ENCODE measurements around the gene DYSF. TPM values are rescaled to one million over a fixed set of nuclear protein-coding genes. Genes with fewer than 3 reads are reported as not detected.
A peak's percentile ranks its signal among the peaks of the same experiment; 100 is the strongest.
"Not testable (repeated sequence)": the region's sequence is repeated elsewhere in the genome, so short reads cannot be mapped to it uniquely, and the experiment has no call there.

Gene DYSF
- total RNA-seq, 4 donors from 2014 or later = 2.4 to 10.6 (median 4.3) TPM

DNA sequence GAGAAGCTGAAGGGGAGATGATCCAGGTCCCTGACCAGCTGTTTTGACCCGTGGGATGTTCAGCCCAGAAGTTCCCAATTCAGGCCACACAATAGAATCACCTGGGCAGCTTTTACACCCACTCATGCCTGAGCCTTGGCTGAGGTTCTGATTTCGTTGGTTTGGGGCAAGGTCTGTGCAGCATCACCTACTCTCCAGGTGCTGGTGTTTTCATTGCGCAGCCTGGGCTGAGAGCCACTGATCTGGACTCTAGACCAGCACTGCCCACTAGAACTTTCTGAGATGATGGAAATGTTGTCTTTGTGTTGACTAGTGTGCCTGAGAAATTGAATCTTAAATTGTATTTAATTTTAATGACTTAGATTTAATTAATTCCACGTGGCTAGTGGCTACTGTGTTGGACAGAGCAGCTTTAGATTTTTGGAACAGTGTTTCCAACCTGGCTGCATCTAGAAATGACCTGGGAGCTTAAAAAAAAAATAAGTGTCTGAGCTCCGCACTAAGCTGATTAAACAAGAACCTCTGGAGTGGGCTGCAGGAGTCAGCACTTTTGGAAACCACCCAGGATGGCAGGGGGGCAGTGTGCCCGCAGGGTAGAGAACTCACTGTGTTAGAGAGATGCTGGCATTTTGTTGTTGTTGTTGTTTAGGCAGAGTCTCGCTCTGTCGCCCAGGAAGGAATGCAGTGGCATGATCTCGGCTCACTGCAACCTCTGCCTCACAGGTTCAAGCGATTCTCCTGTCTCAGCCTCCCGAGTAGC is 33.7 kb downstream of the DYSF start:
- 67 to 69% methylated on average over 10 of the region's 11 CpGs for WGBS, 2 donors
- DNase-seq = no peak
- H3K27ac ChIP-seq = no peak overlapping the region

DNA sequence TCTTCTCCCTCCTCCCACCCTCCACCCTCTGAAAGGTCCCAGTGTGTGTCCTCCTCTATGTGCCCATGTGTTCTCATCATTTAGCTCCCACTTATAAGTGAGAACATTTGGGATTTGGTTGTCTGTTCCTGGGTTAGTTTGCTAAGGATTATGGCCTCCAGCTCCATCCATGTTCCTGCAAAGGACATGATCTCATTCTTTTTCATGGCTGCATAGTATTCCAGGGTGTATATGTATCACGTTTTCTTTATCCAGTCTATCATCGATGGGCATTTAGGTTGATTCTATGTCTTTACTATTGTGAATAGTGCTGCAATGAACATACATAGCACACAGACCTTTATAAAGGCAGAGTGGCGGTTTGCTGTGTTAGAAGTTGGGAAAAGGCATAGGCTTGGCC is 38.2 kb downstream of the DYSF start:
- H3K36me3 ChIP-seq; H3K9me3 ChIP-seq; intact Hi-C loops (cut with DNase I); H3K27me3 ChIP-seq; H3K4me1 ChIP-seq; DNase-seq; H3K4me3 ChIP-seq: not testable (repeated sequence)
- H3K27ac ChIP-seq = peak overlapping the region in 2 of 4 donors; percentile 52 to 57
- 72 to 78% methylated on average over 3 of the region's 3 CpGs for WGBS, 2 donors

More for the DNA sequence above, 33.7 kb downstream of the DYSF start:
- Histone ChIP-seq H3K4me1 (no peaks in the 10 kb centered on the region), H3K36me3 (no peaks in the 10 kb centered on the region), H3K9me3 (no peaks in the 10 kb centered on the region), H3K27me3 (no peaks in the 10 kb centered on the region), H3K4me3 (no peak overlapping the region)
- TF ChIP-seq, protein P1, sequence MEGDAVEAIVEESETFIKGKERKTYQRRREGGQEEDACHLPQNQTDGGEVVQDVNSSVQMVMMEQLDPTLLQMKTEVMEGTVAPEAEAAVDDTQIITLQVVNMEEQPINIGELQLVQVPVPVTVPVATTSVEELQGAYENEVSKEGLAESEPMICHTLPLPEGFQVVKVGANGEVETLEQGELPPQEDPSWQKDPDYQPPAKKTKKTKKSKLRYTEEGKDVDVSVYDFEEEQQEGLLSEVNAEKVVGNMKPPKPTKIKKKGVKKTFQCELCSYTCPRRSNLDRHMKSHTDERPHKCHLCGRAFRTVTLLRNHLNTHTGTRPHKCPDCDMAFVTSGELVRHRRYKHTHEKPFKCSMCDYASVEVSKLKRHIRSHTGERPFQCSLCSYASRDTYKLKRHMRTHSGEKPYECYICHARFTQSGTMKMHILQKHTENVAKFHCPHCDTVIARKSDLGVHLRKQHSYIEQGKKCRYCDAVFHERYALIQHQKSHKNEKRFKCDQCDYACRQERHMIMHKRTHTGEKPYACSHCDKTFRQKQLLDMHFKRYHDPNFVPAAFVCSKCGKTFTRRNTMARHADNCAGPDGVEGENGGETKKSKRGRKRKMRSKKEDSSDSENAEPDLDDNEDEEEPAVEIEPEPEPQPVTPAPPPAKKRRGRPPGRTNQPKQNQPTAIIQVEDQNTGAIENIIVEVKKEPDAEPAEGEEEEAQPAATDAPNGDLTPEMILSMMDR (IDR thresholded peaks at IDR 0.05) = no peak
- no peak for TF ChIP-seq POLR2A (IDR thresholded peaks at IDR 0.05)
- intact Hi-C loops (cut with DNase I) = no loop called here

DNA sequence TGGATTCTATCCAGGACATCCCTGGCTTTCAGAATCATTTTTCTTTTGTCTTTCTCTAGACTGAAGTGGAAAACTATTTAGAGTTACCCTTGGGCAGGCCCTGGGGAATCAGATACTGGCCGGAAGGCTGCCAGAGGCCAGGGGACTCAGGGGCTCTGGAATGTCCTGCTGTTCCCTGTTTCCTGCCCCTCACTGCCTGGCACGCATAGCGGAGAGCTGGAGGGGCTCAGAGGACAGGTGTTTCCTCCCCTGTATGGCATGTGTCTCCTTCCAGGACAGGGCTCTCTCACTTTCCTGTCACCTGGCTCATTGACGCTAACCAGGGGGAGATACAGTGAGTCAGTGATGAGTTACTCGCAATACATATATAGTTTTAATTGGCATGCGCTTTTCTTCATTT is 38.8 kb downstream of the DYSF start:
- H3K4me1 ChIP-seq = no peaks in the 10 kb centered on the region
- TF ChIP-seq POLR2A (IDR thresholded peaks at IDR 0.05) = no peak
- no peaks in the 10 kb centered on the region for H3K9me3 ChIP-seq
- no peaks in the 10 kb centered on the region for H3K36me3 ChIP-seq
- 79 to 80% methylated on average over 3 to 4 of the region's 6 CpGs for WGBS, 2 donors
- no peak for DNase-seq
- H3K27ac ChIP-seq = peak overlapping the region in 2 of 4 donors; percentile 52 to 57
- H3K4me3 ChIP-seq = no peak overlapping the region
- H3K27me3 ChIP-seq = no peaks in the 10 kb centered on the region
- intact Hi-C loops (cut with DNase I) = no loop called here

DNA sequence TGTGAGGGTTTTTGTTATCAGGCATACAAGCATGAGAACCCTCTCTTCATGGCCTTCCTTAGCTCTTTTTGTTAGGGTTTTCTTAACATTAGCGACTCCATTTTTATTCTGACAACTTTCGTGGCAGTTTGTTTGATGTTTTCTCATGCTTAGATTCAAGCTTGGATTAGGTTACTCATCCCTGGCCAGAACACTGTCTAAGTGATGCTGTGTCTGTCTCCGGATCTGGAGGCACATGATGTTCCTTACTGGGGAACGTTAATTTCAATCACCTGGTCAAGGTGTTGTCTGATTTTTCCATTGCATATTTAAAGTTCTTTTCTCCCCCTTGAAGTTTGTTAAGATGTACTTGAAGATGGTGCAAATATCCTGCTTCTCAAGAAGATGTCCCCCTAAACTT is 40.7 kb downstream of the DYSF start:
- Histone ChIP-seq H3K27ac (no peak overlapping the region), H3K27me3 (no peaks in the 10 kb centered on the region), H3K36me3 (no peaks in the 10 kb centered on the region), H3K4me1 (peaks cover 0 to 12% (median under 1%) of the 10 kb centered on the region in 3 donors), H3K9me3 (no peaks in the 10 kb centered on the region), H3K4me3 (no peak overlapping the region)
- intact Hi-C loops (cut with DNase I) = no loop called here
- TF ChIP-seq POLR2A (IDR thresholded peaks at IDR 0.05) = no peak
- TF ChIP-seq, protein P1 (IDR thresholded peaks at IDR 0.05) = no peak
- WGBS, 2 donors = 83 to 86% methylated on average over 4 of the region's 4 CpGs
- DNase-seq = no peak

DNA sequence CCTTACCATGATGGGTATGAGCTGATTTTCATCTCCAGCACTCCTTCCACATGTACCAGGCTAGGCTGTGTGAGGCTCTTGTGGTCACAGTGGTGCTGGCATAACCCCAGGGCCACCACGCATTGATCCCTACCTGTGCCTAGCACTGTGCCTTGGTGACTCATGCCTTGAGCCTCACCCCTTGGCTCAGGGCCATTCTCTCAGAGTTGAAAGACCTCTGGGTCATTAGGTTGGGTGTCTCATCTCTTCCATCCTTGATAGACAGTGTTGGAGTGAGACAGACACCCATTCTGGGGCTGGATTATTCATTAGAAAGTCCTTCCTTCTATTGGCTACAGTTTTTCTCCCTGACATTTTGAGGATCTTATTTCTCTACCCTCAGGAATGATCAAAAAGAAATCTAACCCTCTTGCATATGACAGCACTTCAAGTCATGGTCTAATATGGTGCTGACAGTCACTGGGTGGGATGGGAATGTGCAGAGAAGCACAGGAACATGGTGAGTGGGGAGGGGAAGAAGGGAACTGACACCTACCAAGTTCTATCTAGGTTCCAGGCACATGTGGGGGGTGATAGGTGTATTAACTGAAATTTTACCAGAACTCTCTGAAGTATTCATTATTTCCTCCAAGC is 41.3 kb downstream of the DYSF start:
- no peak for TF ChIP-seq POLR2A (IDR thresholded peaks at IDR 0.05)
- TF ChIP-seq, protein P1 (IDR thresholded peaks at IDR 0.05) = no peak
- H3K36me3 ChIP-seq = no peaks in the 10 kb centered on the region
- H3K27me3 ChIP-seq = no peaks in the 10 kb centered on the region
- no peak for DNase-seq
- WGBS, 2 donors = 36 to 55% methylated on average over 1 of the region's 1 CpG
- intact Hi-C loops (cut with DNase I) = no loop called here
- H3K9me3 ChIP-seq = no peaks in the 10 kb centered on the region
- H3K4me3 ChIP-seq = no peak overlapping the region
- H3K27ac ChIP-seq = no peak overlapping the region
- peaks cover 0 to 18% (median 4%) of the 10 kb centered on the region in 3 donors for H3K4me1 ChIP-seq

DNA sequence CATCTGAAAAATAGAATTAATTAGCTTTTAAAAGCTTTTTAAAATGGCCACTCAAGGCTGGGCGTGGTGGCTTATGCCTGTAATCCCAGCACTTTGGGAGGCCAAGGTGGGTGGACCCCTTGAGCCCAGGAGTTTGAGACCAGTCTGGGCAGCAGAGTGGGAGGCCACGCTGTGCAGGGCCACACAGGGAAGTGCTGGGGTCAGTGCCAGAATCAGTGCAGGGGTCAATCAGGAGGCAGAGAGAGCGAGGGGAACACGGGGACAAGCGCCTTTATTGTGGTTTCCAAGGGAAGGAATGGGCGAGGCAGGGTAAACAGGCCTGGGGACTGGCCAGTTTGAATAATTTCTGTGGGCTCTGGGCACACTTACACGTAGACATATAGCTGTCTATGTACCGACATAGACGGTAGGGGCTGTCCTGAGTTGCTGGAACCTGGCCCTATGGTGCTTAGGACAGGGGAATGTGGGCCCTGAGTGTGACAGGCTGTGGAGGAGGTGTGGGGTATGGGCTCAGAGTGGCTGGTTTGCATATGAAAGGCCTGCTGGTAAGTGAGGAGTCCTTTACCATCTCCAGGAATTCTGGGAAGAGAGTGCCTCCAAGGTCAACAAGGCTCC is 42.9 kb downstream of the DYSF start:
- peaks cover 0 to 27% (median 8%) of the 10 kb centered on the region in 3 donors for H3K4me1 ChIP-seq
- no peaks in the 10 kb centered on the region for H3K27me3 ChIP-seq
- no peak overlapping the region for H3K4me3 ChIP-seq
- H3K36me3 ChIP-seq = no peaks in the 10 kb centered on the region
- H3K27ac ChIP-seq = no peak overlapping the region
- 59 to 63% methylated on average over 9 of the region's 9 CpGs for WGBS, 2 donors
- DNase-seq = no peak
- TF ChIP-seq, protein P1 (IDR thresholded peaks at IDR 0.05) = no peak
- TF ChIP-seq POLR2A (IDR thresholded peaks at IDR 0.05) = no peak
- H3K9me3 ChIP-seq = no peaks in the 10 kb centered on the region
- intact Hi-C loops (cut with DNase I) = no loop called here

Data from esophagus squamous epithelium (tissue), 5 donors.